HL-60 (cell line): ENCODE results near the gene HK1.

Experiments
- DNase-seq, 2 experiments: peaks; one replicate each; pipeline ENCODE4 v3.0.0-alpha.2; 2010 to 2020; ENCODE audit warnings: low read depth in 1 of 2, low spot score in 1 of 2
- H3K27ac ChIP-seq: fragments of 250-450 bp; sonication (Bioruptor Pico); replicated peaks from 2 replicates; pipeline ENCODE4 v1.5.1; 2020; ENCODE audit warnings: mild to moderate bottlenecking, moderate library complexity
- H3K27me3 ChIP-seq: fragments of 250-450 bp; sonication (Bioruptor Pico); 2 replicates; pipeline ENCODE4 v1.5.1; 2021; ENCODE audit warnings: mild to moderate bottlenecking, moderate library complexity; ENCODE audit not compliant: insufficient read depth, poor library complexity, severe bottlenecking
- H3K4me3 ChIP-seq: replicated peaks from 2 replicates; pipeline ENCODE4 v1.5.1; 2011; ENCODE audit warnings: mild to moderate bottlenecking, control low read depth, low read length; ENCODE audit not compliant: insufficient read depth
- GABPA ChIP-seq: IDR thresholded peaks from 2 replicates; pipeline ENCODE4 v1.6.1; 2012; ENCODE audit warnings: low read depth
- POLR2AphosphoS5 ChIP-seq: IDR thresholded peaks from 2 replicates; pipeline ENCODE4 v1.6.1; 2012; ENCODE audit warnings: low read depth
- SPI1 ChIP-seq: IDR thresholded peaks from 2 replicates; pipeline ENCODE4 v1.6.1; 2012; ENCODE audit warnings: low read depth, mild to moderate bottlenecking, borderline replicate concordance
- TF ChIP-seq, protein P1 (sequence below): IDR thresholded peaks from one replicate; pipeline ENCODE4 v1.5.1; 2011; ENCODE audit warnings: low read length, control low read depth, inconsistent platforms; ENCODE audit not compliant: insufficient read depth
- TF ChIP-seq, protein P2 (sequence below): IDR thresholded peaks from 2 replicates; pipeline ENCODE4 v1.6.1; 2012; ENCODE audit warnings: low read depth; ENCODE audit not compliant: insufficient replicate concordance

The HK1 gene

DNA sequence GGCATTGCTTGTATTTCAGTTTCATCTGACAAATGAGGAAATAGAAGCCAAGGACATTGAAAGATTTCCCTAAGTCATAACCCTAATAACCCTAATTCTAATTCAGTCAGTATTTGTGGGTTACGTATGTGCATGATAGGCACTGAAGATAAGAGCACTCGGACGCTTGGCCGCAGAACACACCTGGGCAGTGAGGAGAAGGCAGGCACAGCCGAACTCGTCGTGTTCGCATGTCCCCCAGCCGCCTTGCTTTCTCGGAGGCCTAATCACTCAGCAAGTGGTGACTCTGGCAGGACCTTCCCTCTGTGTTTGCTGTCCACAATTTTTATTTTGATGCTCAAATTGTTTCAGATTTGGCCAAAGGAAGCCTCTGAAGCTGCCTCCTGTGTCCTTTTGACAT, 34.5 kb upstream of the HK1 start:
- DNase-seq, result no peak
- H3K27me3 ChIP-seq, result no peaks in the 10 kb centered on the region
- no peak overlapping the region for H3K4me3 ChIP-seq
- TF ChIP-seq, protein P1, sequence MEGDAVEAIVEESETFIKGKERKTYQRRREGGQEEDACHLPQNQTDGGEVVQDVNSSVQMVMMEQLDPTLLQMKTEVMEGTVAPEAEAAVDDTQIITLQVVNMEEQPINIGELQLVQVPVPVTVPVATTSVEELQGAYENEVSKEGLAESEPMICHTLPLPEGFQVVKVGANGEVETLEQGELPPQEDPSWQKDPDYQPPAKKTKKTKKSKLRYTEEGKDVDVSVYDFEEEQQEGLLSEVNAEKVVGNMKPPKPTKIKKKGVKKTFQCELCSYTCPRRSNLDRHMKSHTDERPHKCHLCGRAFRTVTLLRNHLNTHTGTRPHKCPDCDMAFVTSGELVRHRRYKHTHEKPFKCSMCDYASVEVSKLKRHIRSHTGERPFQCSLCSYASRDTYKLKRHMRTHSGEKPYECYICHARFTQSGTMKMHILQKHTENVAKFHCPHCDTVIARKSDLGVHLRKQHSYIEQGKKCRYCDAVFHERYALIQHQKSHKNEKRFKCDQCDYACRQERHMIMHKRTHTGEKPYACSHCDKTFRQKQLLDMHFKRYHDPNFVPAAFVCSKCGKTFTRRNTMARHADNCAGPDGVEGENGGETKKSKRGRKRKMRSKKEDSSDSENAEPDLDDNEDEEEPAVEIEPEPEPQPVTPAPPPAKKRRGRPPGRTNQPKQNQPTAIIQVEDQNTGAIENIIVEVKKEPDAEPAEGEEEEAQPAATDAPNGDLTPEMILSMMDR, result no peak
- TF ChIP-seq GABPA, result no peak
- TF ChIP-seq, protein P2, sequence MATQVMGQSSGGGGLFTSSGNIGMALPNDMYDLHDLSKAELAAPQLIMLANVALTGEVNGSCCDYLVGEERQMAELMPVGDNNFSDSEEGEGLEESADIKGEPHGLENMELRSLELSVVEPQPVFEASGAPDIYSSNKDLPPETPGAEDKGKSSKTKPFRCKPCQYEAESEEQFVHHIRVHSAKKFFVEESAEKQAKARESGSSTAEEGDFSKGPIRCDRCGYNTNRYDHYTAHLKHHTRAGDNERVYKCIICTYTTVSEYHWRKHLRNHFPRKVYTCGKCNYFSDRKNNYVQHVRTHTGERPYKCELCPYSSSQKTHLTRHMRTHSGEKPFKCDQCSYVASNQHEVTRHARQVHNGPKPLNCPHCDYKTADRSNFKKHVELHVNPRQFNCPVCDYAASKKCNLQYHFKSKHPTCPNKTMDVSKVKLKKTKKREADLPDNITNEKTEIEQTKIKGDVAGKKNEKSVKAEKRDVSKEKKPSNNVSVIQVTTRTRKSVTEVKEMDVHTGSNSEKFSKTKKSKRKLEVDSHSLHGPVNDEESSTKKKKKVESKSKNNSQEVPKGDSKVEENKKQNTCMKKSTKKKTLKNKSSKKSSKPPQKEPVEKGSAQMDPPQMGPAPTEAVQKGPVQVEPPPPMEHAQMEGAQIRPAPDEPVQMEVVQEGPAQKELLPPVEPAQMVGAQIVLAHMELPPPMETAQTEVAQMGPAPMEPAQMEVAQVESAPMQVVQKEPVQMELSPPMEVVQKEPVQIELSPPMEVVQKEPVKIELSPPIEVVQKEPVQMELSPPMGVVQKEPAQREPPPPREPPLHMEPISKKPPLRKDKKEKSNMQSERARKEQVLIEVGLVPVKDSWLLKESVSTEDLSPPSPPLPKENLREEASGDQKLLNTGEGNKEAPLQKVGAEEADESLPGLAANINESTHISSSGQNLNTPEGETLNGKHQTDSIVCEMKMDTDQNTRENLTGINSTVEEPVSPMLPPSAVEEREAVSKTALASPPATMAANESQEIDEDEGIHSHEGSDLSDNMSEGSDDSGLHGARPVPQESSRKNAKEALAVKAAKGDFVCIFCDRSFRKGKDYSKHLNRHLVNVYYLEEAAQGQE, result no peak
- TF ChIP-seq SPI1, result no peak
- H3K27ac ChIP-seq, result no peak overlapping the region

DNA sequence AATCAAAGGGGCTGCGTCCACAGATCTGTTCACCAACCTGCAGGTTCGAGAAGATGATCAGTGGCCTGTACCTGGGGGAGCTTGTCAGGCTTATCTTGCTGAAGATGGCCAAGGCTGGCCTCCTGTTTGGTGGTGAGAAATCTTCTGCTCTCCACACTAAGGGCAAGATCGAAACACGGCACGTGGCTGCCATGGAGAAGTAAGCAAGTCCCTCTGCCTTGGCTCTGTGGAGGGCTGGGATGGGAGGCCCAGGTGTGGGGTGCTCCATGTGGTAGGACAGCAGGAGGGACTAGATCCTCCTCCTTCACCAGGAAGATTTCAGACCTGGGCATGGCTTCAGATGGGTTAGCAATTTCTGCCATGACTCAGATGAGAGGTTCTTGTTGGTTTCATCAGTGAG, 32.3 kb upstream of the HK1 start:
- Histone ChIP-seq H3K27me3 (no peaks in the 10 kb centered on the region), H3K4me3 (no peak overlapping the region), H3K27ac (no peak overlapping the region)
- no peak for DNase-seq
- TF ChIP-seq, protein P2, result no peak
- TF ChIP-seq POLR2AphosphoS5 (no peak), SPI1 (no peak), GABPA (no peak)
- TF ChIP-seq, protein P1, result no peak

GRCh38 chr10:69246581-69247312, 31.5 kb upstream of the HK1 start:
- no peak overlapping the region for H3K4me3 ChIP-seq
- TF ChIP-seq GABPA, result no peak
- TF ChIP-seq, protein P2, result no peak
- no peak for TF ChIP-seq SPI1
- TF ChIP-seq POLR2AphosphoS5, result no peak
- TF ChIP-seq, protein P1, result no peak
- no peaks in the 10 kb centered on the region for H3K27me3 ChIP-seq
- no peak for DNase-seq
- no peak overlapping the region for H3K27ac ChIP-seq
